ENCODE data around the gene DLGAP5. TPM values are rescaled to one million over a fixed set of nuclear protein-coding genes. Genes with fewer than 3 reads are reported as not detected.

The DLGAP5 gene
- total and polyA plus RNA-seq, 2 of the 13 experiments (the other 11 are each of a cell fraction or from before 2014, with no cell fraction given) = 7.7 to 55.8 TPM

GRCh38 chr14:55139696-55140509, 51.5 kb downstream of the DLGAP5 start (continued):
- TF ChIP-seq NCOA1 (CRISPR knock-in tag; IDR thresholded peaks at IDR 0.05) (no peak), CC2D1A (CRISPR knock-in tag; IDR thresholded peaks at IDR 0.05) (no peak), MBNL3 (CRISPR knock-in tag; conservative IDR thresholded peaks at IDR 0.05) (no peak)

DNA sequence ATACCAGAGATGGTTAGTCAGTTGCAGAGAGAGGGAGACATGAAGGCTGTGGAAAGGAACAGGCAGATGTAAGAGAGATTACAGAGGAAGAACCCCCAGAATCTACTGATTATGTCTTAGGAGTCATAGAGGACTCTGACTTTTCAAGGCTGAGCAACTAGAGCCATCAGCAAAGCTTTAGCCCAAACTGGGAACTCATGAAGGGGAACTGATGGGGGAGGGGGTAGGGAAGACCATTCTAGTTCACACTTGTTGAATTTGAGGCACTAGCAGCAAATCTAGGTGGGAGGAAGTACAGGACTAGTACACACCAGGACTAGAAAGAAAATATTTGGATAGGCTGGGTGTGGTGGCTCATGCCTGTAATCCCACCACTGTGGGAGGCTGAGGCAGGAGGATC, 52.2 kb downstream of the DLGAP5 start:
- DNase-seq (ENCODE audit: low spot score) (no peak), FAIRE-seq (no peak), ATAC-seq (no peak)
- CTCF ChIA-PET (ENCODE audit: low intra/inter-chr PET ratio, low total read pairs) = no interaction called here
- no peaks in the 10 kb centered on the region for H3K27me3 ChIP-seq (ENCODE audit: control insufficient read depth in 1 of 2, insufficient read depth in 2 of 2, low read length in 2 of 2)
- no peak overlapping the region for H3K4me3 ChIP-seq (replicated peaks in 1 of 3; ENCODE audit: insufficient read depth in 1 of 3, low read depth in 2 of 3, low read length in 3 of 3)
- no peaks in the 10 kb centered on the region for H3K9me3 ChIP-seq (ENCODE audit: low read length)
- H2AFZ ChIP-seq (ENCODE audit: low read length) = no peak overlapping the region
- intact Hi-C loops (cut with micrococcal nuclease; ENCODE audit: unreplicated experiment) = no loop called here
- no TSS peak for BruUV-seq (replicated peaks)
- peaks cover 11 to 24% of the 10 kb centered on the region in 2 experiments; a peak in 4 of 5 replicates for H3K36me3 ChIP-seq (replicated peaks in 1 of 2; ENCODE audit: control insufficient read depth in 1 of 2, insufficient read depth in 2 of 2, low read length in 2 of 2)
- no peak overlapping the region for H3K27ac ChIP-seq (ENCODE audit: extremely low read length, insufficient read depth, low read length)
- no peaks in the 10 kb centered on the region for H3K79me2 ChIP-seq (ENCODE audit: insufficient read depth, low read length)
- POLR2A ChIA-PET = no interaction called here
- no peak for TF ChIP-seq BRCA1 (CRISPR knock-in tag; IDR thresholded peaks at IDR 0.05)
- TF ChIP-seq, protein P1, sequence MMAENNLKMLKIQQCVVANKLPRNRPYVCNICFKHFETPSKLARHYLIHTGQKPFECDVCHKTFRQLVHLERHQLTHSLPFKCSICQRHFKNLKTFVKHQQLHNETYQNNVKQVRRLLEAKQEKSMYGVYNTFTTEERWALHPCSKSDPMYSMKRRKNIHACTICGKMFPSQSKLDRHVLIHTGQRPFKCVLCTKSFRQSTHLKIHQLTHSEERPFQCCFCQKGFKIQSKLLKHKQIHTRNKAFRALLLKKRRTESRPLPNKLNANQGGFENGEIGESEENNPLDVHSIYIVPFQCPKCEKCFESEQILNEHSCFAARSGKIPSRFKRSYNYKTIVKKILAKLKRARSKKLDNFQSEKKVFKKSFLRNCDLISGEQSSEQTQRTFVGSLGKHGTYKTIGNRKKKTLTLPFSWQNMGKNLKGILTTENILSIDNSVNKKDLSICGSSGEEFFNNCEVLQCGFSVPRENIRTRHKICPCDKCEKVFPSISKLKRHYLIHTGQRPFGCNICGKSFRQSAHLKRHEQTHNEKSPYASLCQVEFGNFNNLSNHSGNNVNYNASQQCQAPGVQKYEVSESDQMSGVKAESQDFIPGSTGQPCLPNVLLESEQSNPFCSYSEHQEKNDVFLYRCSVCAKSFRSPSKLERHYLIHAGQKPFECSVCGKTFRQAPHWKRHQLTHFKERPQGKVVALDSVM (CRISPR knock-in tag; IDR thresholded peaks at IDR 0.05) = peak; percentile 34; the same call in 1 of the 2 replicates
- TF ChIP-seq, protein P2, sequence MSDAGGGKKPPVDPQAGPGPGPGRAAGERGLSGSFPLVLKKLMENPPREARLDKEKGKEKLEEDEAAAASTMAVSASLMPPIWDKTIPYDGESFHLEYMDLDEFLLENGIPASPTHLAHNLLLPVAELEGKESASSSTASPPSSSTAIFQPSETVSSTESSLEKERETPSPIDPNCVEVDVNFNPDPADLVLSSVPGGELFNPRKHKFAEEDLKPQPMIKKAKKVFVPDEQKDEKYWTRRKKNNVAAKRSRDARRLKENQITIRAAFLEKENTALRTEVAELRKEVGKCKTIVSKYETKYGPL (CRISPR knock-in tag; IDR thresholded peaks at IDR 0.05) = no peak
- no peak overlapping the region for H3K9ac ChIP-seq (ENCODE audit: insufficient read depth, low read depth, low read length)
- no peaks in the 10 kb centered on the region for H4K20me1 ChIP-seq (ENCODE audit: insufficient read depth, low read length)
- no peak overlapping the region for H3K4me2 ChIP-seq (ENCODE audit: low read depth, low read length)
- H3K4me1 ChIP-seq (ENCODE audit: insufficient read depth, low read length) = no peaks in the 10 kb centered on the region
- in situ Hi-C loops (cut with HindIII; ENCODE audit: extremely low pct_ligation_motif_present, low pct_unique_long_range_greater_than_20kb) = no loop called here
